ENCODE data around the gene EIF2B1.
"Not testable (repeated sequence)": the region's sequence is repeated elsewhere in the genome, so short reads cannot be mapped to it uniquely, and the experiment has no call there.

Gene EIF2B1

DNA sequence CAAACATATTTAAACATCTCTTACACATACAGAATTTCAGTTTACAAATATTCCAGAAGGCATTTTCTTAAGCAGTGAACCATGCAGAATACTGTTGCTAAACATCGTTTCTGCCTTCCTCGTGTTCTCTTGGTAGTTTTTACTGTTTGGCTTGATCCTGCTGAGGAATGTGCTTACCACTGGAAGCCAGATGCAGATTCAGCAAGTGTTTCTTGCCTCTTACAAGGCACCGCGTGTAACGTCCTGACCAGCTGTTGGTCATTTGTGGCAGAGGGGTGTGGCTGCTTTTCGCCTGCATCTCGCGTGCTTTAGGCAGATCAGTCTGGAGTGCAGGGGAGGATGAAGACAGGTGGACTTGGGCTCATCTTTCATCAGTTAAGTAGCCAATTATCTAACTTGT lies 12.4 kb downstream of the EIF2B1 start:
- in situ Hi-C loops (cut with MboI; ENCODE audit: low sequenced_read_pairs), result no loop called here

- in situ Hi-C loops (cut with MboI; ENCODE audit: low sequenced_read_pairs), result no loop called here
Observed at GRCh38 chr12:123617580-123617979, 15.9 kb downstream of the EIF2B1 start.

DNA sequence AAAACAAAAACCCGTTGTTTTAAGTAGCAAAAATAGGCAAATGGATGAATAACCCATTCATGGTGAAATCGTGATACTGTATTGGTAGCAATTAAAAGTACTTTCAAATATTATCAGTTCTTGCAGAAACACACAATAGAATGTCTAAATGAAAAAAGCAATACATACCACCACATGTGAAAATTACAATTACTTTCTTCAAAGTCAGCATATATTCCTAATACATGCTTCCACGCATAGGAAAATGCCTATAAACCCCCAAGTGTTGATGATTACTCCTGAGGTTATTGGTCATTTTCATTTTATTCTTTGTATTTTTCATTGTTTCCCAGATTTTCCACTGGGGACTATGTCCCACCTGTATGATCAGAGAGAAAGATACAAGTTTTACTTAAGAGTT lies 16.3 kb downstream of the EIF2B1 start:
- in situ Hi-C loops (cut with MboI; ENCODE audit: low sequenced_read_pairs), result no loop called here

DNA sequence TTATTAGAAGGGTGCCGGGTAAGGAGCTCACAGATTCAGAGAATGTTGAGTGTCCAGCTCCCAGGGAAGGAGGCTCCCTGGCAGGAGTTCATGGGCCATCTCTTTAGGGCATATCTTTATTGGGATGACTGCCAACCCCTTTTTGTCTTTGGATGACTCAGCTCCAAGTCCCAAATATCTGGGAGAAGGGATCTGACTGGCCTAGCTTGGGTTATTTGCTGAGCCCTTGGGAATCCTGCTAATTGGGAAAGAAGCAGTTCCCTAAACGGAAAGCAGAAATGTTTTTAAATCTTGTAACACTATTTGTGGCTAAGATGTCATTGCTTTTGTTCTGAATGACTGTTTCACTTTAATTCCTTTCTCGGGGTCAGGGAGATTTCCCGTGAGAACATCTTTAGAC lies 19.0 kb downstream of the EIF2B1 start:
- in situ Hi-C loops (cut with MboI; ENCODE audit: low sequenced_read_pairs), result no loop called here

- in situ Hi-C loops (cut with MboI; ENCODE audit: low sequenced_read_pairs), result no loop called here
Observed at GRCh38 chr12:123614110-123614509, 19.4 kb downstream of the EIF2B1 start.

DNA sequence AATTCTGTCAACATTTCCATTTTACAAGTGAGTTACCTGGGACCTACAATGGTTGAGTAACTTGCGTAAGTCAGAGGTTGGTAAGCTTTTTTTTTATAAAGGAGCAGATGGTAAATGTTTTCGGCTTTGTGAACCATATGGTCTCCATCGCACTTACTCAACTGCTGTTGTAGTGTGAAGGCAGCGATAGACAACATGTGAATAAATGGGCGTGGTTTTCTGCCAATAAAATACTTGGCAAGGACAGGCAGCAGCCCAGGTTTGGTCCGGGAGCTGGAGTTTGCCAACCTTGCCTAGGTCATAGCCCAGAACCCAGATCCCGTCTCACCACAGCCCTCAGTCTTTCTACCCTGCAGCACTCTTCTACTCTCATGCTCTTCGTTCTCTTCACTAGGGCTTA lies 25.3 kb downstream of the EIF2B1 start:
- in situ Hi-C loops (cut with MboI; ENCODE audit: low sequenced_read_pairs), result no loop called here

DNA sequence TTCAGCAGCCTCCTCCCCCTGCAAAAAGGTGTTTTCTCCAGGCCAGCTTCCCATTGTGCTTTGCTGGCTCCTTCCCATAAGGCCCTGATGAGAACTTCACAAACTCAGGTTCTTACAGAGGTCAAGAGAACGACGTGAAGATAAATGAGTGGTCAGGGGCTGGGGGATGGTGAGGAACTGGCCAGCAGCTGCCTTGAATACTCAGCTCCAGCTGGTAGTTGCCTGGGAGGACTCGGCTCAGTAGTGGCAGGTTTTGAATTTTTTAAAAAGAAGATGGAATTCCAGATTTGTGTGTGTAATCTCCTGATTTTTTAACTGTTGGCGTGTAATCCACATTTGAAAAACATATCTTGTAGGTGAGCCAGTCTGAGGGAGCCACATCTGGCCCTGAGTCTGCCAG lies 25.7 kb downstream of the EIF2B1 start:
- in situ Hi-C loops (cut with MboI; ENCODE audit: low sequenced_read_pairs), result no loop called here

- in situ Hi-C loops (cut with MboI; ENCODE audit: low sequenced_read_pairs), result not testable (repeated sequence)
Observed at GRCh38 chr12:123603495-123603894, 30.0 kb downstream of the EIF2B1 start.

DNA sequence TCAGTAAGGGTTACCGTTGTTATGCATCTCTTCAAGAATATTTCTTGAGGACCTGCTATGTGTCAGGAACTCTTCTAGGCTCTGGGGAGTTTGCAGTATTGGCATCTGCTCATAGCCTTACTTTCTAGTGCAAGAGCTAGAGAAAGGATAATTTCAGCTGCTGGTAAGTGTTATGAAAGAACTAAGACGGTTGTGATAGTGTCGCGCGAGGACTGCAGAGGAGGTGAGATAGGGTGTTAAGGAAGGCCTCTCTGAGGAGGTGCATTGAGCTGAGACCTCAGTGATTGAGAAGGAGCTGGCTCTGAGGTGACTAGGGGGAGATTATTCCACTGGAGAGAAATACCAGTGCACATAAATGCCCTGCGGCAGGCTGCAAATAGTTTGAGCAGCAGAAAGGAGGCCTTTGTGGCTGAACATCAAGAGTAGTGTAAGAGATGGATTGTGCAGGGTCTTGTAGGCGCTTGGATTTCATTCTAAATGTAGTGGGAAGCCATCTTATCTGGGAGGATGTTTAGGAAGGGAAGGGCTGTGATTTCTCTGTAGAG lies 30.8 kb downstream of the EIF2B1 start:
- in situ Hi-C loops (cut with MboI; ENCODE audit: low sequenced_read_pairs), result no loop called here

DNA sequence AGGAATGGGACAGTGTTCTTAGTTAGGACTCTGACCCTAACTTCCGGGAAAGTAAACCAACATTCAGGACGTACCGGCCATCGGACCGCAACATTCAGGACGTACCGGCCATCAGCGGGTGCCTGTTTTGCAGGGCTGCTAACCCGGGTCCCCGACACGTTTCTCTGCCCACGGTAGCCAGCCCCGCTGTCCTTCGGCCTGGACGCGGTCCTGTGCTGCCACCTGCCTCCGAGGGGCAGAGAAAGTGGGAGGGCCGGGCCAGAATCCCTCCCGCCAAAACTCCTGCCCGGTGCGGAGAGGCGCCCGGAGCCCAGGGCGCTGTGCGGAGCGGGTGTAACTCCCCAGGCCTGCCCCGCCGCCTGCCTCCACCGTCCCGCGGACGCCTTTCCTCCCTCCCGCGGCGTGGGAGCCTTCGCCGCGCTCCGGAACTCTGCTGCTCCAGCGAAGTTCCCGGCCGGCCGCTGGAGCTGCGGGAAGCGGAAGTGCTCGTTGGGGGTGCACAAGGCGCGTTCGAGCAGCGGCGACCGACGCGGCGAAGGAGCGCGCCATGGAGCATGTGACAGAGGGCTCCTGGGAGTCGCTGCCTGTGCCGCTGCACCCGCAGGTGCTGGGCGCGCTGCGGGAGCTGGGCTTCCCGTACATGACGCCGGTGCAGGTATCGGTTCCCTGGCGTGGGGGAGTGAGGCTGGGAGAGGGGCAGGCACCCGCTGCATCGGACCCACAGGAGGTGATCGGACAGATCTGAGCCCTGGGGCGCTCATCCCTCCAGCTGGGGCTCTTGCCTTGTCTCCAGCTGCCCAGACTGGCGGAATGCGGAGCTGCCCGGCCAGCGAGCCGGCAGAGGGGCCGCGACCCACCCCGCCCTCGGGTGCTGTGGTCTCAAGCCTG lies 31.6 kb downstream of the EIF2B1 start, which contains the start of gene DDX55:
Gene DDX55, plus strand, starts transcription at position 498 of the 888 bp plus-strand sequence. Its CDS starts 50 bp downstream, at position 548.
- in situ Hi-C loops (cut with MboI; ENCODE audit: low sequenced_read_pairs), result no loop called here

GRCh38 chr12:123599721-123600120 lies 33.8 kb downstream of the EIF2B1 start:
- in situ Hi-C loops (cut with MboI; ENCODE audit: low sequenced_read_pairs), result no loop called here

- in situ Hi-C loops (cut with MboI; ENCODE audit: low sequenced_read_pairs), result no loop called here
Observed at GRCh38 chr12:123599310-123599709, 34.2 kb downstream of the EIF2B1 start.

DNA sequence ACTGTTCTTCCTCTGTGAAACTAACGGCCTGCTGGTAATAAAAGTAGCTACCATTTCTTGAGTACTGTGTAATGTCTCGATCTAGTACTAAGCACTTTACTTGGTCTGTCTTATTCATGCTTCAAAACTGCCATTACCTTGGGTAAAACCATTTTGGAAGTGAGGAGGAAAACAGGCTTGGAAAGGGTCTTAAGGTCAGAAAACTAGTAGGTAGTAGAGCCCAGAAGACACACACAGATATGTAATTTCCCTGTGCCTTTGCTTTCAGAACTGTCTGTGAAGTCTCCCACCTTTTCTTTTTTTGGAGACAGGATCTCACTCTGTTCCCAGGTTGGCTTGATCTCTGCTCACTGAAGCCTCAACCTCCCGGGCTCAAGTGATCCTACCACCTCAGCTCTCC lies 35.0 kb downstream of the EIF2B1 start:
- in situ Hi-C loops (cut with MboI; ENCODE audit: low sequenced_read_pairs), result no loop called here

DNA sequence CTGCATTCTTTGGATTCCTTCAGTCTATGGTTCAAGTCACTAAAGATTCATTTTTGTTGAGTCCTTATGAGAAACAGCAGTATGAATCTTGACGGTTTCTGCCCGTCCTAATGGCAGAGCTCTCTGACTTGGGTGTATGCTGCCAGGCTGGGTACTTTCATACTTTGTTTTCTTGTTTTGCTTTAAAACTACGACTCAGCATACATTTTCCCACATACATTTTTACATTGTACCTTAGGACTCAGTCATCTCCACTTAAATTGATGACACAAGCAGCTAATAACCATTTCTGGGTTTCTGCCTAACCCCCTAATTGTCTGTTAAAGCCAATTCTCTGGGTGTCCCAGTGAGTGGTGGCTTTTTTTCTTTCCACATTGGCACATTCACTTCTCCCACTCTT lies 36.4 kb downstream of the EIF2B1 start:
- in situ Hi-C loops (cut with MboI; ENCODE audit: low sequenced_read_pairs), result no loop called here

DNA sequence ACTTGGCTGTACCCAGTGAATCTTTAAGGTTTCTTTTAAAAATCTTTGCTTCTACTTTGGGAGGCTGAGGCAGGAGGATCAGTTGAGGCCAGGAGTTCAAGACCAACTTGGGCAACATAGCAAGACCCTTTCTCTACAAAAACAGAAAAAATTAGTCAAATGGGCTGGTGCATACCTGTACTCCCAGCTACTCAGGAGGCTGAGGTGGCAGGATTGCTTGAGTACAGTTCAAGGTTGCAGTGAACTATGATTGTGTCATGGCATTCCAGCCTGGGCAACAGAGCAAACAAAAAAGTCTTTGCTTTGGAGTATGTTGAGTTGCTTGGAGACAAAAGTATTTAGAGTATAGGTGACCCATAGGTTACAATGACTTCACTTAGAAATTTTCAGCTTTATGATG lies 37.8 kb downstream of the EIF2B1 start:
- in situ Hi-C loops (cut with MboI; ENCODE audit: low sequenced_read_pairs), result no loop called here

DNA sequence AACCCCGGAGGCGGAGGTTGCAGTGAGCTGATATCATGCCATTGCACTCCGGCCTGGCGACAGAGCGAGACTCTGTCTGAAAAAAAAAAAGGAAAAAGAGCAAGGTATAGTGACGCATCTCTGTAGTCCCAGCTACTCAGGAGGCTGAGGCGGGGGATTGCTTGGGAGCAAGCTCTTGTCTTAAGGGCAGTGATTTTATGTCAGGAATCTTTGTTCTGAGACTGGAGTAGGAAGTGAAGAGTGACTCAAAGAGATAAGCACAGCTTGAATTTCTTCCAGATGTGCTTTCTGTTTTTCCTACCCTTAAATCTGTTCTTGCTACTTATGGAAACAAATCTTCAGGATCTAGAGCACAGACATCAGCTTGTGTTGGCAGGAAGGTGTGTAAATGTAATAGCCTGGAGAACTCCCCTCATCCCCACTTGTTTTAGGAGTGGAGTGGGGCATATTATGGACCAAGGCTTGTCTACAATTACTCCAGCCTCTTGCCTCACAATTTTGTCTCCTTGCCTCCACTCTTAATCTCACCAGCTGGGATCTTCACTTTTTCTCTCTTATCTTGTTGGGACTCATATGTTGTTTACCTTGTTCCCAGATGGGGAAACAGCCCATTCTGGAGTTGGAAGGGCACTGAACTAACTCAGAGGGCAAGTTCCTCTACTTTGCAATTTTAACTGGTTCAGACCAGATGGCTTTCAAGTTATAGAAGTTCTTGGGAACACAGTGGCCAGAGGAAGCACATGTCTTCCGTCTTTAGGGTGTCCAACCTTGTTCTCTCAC lies 41.6 kb downstream of the EIF2B1 start:
- in situ Hi-C loops (cut with MboI; ENCODE audit: low sequenced_read_pairs), result no loop called here

DNA sequence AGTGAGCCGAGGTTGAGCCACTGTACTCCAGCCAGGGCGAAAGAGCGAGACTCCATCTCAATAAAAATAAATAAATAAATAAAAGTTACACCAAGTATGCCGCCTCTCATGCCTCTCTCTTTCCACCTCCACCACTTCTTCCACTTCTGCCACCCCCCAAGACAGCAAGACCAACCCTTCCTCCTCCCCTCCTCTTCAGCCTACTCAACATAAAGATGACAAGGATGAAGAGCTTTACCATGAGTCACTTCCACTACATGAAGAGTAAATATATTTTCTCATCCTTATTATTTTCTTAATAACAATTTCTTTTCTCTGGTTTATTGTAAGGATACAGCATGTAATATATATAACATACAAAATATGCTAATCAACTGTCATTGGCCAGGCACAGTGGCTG lies 52.7 kb downstream of the EIF2B1 start:
- in situ Hi-C loops (cut with MboI; ENCODE audit: low sequenced_read_pairs), result no loop called here

DNA sequence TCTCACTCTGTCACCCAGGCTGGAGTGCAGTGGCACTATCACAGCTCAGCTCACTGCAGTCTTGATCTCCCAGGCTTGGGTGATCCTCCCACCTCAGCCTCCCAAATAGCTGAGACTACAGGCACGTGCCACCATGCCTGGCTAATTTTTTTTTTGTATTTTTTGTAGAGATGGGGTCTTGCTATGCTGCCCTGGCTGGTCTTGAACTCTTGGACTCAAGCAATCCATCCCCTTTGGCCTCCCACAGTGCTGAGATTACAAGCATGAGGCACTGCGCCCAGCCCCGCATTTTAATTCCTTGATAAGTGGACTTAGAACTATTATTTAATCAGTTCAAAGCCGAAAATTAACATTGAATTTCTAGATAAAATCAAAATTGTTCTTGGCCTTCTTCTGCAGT lies 54.7 kb downstream of the EIF2B1 start:
- in situ Hi-C loops (cut with MboI; ENCODE audit: low sequenced_read_pairs), result not testable (repeated sequence)

- in situ Hi-C loops (cut with MboI; ENCODE audit: low sequenced_read_pairs), result no loop called here
Observed at GRCh38 chr12:123578243-123578642, 55.2 kb downstream of the EIF2B1 start.

GRCh38 chr12:123576611-123577010 lies 56.9 kb downstream of the EIF2B1 start:
- in situ Hi-C loops (cut with MboI; ENCODE audit: low sequenced_read_pairs), result no loop called here

DNA sequence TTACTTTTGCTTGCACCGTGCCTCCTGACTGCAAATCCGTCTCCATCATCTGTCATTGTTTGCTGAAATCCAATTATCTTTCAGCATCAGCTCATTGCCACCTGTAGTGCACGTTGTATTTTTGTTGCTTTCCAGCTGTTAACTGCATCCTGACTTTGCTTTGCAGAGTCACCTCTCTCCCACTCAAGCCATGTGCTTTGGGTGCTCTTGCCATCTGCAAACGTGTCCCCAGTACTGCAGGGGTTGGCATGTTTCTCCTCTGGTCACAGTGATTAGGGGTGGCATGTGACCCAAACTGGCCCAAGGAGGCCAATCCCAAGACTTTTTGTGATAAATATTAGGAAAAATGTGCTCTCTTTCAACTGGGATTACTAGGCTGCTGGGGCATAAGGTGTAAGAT lies 59.6 kb downstream of the EIF2B1 start:
- in situ Hi-C loops (cut with MboI; ENCODE audit: low sequenced_read_pairs), result no loop called here

DNA sequence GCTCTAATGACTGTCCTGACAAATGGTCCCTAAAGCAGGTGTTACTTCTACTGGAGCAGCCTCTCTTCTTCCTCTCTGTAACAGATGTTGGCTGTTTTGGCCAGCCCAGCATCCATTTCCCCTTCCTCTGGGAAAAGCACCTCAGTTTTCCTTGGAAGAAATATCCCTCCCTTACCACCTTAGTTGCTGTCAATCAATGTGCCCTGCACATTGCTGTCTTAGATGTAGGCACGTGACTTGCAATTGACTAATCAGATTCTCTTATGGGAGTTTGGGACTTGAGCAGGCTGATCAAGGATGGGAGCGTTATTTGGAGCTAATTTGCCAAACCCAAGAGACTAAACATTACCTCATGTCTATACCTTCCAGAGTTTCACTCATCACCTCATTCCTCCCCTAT lies 61.1 kb downstream of the EIF2B1 start:
- in situ Hi-C loops (cut with MboI; ENCODE audit: low sequenced_read_pairs), result no loop called here
